Neural progenitor cell (in vitro differentiated cells): ENCODE data around the gene FGFR4. TPM values are rescaled to one million over a fixed set of nuclear protein-coding genes. Genes with fewer than 3 reads are reported as not detected.

Experiments used
- DNase-seq: peaks from one replicate; pipeline ENCODE4 v3.0.0-alpha.2; 2016; ENCODE audit warnings: low spot score
- H2AFZ ChIP-seq: fragments of 200-600 bp; sonication (generic); replicated peaks from 2 replicates; pipeline ENCODE4 v1.6.1; 2016; ENCODE audit warnings: antibody characterized with exemption
- H3F3A ChIP-seq: fragments of 200-600 bp; sonication (generic); 2 replicates; pipeline ENCODE4 v1.6.1; 2016; ENCODE audit warnings: antibody characterized with exemption, low read depth
- H3K27ac ChIP-seq: fragments of 200-600 bp; sonication (generic); 2 replicates; pipeline ENCODE4 v1.5.1; 2016; ENCODE audit warnings: mild to moderate bottlenecking
- H3K27me3 ChIP-seq: fragments of 200-600 bp; sonication (generic); 2 replicates; pipeline ENCODE4 v1.6.1; 2016; ENCODE audit warnings: mild to moderate bottlenecking, moderate library complexity
- H3K36me3 ChIP-seq: fragments of 200-600 bp; sonication (generic); 2 replicates; pipeline ENCODE4 v1.5.1; 2016
- H3K4me1 ChIP-seq: fragments of 200-600 bp; sonication (generic); 2 replicates; pipeline ENCODE4 v1.6.1; 2016; ENCODE audit warnings: mixed run types
- H3K4me2 ChIP-seq: fragments of 200-600 bp; sonication (generic); 2 replicates; pipeline ENCODE4 v1.6.1; 2016
- H3K4me3 ChIP-seq: fragments of 200-600 bp; sonication (generic); 2 replicates; pipeline ENCODE4 v1.5.1; 2016
- H3K79me2 ChIP-seq: fragments of 200-600 bp; sonication (generic); 2 replicates; pipeline ENCODE4 v1.6.1; 2016; ENCODE audit warnings: low read depth
- H3K9ac ChIP-seq: fragments of 200-600 bp; sonication (generic); 2 replicates; pipeline ENCODE4 v1.6.1; 2016
- H3K9me3 ChIP-seq: fragments of 200-600 bp; sonication (generic); 2 replicates; pipeline ENCODE4 v1.5.1; 2016; ENCODE audit warnings: low read depth
- H4K20me1 ChIP-seq: fragments of 200-600 bp; sonication (generic); 2 replicates; pipeline ENCODE4 v1.6.1; 2016; ENCODE audit warnings: low read depth
- H3K27ac Mint-ChIP-seq: 3 replicates; pipeline ENCODE4 v1.8.0; 2021; ENCODE audit warnings: mixed read lengths
- H3K27me3 Mint-ChIP-seq: 2 replicates; pipeline ENCODE4 v1.8.0; 2022; ENCODE audit warnings: low read depth, mild to moderate bottlenecking, inconsistent platforms, moderate library complexity, mixed read lengths; ENCODE audit not compliant: insufficient read depth
- H3K36me3 Mint-ChIP-seq: 3 replicates; pipeline ENCODE4 v1.8.0; 2021; ENCODE audit warnings: mixed read lengths
- H3K4me1 Mint-ChIP-seq: 3 replicates; pipeline ENCODE4 v1.8.0; 2021; ENCODE audit warnings: mixed read lengths
- H3K4me3 Mint-ChIP-seq: 3 replicates; pipeline ENCODE4 v1.8.0; 2021; ENCODE audit warnings: mild to moderate bottlenecking, moderate library complexity, mixed read lengths
- H3K9me3 Mint-ChIP-seq: 3 replicates; pipeline ENCODE4 v1.8.0; 2020; ENCODE audit warnings: mixed read lengths
- CTCF ChIP-seq: fragments of 200-600 bp; sonication (generic); IDR thresholded peaks from 2 replicates; pipeline ENCODE4 v1.5.1; 2017; ENCODE audit warnings: antibody characterized with exemption, mild to moderate bottlenecking
- EZH2 ChIP-seq: fragments of 200-600 bp; sonication (generic); IDR thresholded peaks from 2 replicates; pipeline ENCODE4 v1.6.1; 2017; ENCODE audit warnings: antibody characterized with exemption, mild to moderate bottlenecking, moderate library complexity
- EZH2phosphoT487 ChIP-seq: fragments of 200-600 bp; sonication (generic); IDR thresholded peaks from 2 replicates; pipeline ENCODE4 v1.6.1; 2017; ENCODE audit warnings: antibody characterized with exemption
- total RNA-seq: library from RNA; depleted of rRNA; stranded (reverse); fragments of >200 nt; gene quantifications from 2 replicates; pipeline ENCODE4 v1.2.3, GENCODE V29; 2015; ENCODE audit warnings: low replicate concordance

FGFR4 gene
- total RNA-seq, 1 donor from 2014 or later, result 8.2 TPM

DNA sequence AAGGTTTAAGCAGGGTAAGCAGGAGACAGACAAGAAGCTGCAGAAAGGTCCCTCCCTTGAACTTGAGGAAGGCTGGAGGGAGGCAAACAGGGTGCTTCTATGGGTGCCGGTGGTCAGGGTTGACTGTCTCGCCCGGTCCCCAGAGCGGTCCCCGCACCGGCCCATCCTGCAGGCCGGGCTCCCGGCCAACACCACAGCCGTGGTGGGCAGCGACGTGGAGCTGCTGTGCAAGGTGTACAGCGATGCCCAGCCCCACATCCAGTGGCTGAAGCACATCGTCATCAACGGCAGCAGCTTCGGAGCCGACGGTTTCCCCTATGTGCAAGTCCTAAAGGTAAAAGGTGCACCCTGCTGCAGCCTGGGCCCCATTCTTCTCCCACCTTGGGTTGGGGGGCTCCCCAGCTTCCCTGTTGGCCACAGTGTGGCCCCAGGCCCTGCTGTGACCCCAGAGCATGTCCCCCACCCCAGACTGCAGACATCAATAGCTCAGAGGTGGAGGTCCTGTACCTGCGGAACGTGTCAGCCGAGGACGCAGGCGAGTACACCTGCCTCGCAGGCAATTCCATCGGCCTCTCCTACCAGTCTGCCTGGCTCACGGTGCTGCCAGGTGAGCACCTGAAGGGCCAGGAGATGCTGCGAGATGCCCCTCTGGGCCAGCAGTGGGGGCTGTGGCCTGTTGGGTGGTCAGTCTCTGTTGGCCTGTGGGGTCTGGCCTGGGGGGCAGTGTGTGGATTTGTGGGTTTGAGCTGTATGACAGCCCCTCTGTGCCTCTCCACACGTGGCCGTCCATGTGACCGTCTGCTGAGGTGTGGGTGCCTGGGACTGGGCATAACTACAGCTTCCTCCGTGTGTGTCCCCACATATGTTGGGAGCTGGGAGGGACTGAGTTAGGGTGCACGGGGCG, 5.7 kb downstream of the FGFR4 start:
- Histone ChIP-seq H3K4me3 (no peak overlapping the region), H2AFZ (no peak overlapping the region), H3K4me2 (no peak overlapping the region), H3K27ac (no peak overlapping the region), H3K27me3 (peaks cover 3% of the 10 kb centered on the region), H3K9ac (no peak overlapping the region), H3K79me2 (no peaks in the 10 kb centered on the region), H4K20me1 (no peaks in the 10 kb centered on the region), H3K4me1 (peaks cover 10% of the 10 kb centered on the region), H3K36me3 (no peaks in the 10 kb centered on the region), H3F3A (peaks cover 2% of the 10 kb centered on the region), H3K9me3 (no peaks in the 10 kb centered on the region)
- Mint-ChIP-seq H3K4me3 (no peak overlapping the region), H3K27ac (no peak overlapping the region), H3K36me3 (no peaks in the 10 kb centered on the region), H3K9me3 (no peaks in the 10 kb centered on the region), H3K27me3 (peaks cover 16% of the 10 kb centered on the region), H3K4me1 (peaks cover 26% of the 10 kb centered on the region)
- no peak for DNase-seq
- TF ChIP-seq EZH2phosphoT487 (no peak), CTCF (no peak), EZH2 (no peak)

GRCh38 chr5:177093082-177093712, 6.5 kb downstream of the FGFR4 start:
- H3K36me3 Mint-ChIP-seq, result no peaks in the 10 kb centered on the region
- no peak overlapping the region for H3K27ac Mint-ChIP-seq
- no peaks in the 10 kb centered on the region for H3F3A ChIP-seq
- H3K4me2 ChIP-seq, result no peak overlapping the region
- H3K27ac ChIP-seq, result no peak overlapping the region
- H3K4me3 ChIP-seq, result no peak overlapping the region
- no peak overlapping the region for H2AFZ ChIP-seq
- H3K27me3 ChIP-seq, result no peaks in the 10 kb centered on the region
- no peak overlapping the region for H3K9ac ChIP-seq
- H3K4me3 Mint-ChIP-seq, result no peak overlapping the region
- H3K4me1 Mint-ChIP-seq, result peaks cover 23% of the 10 kb centered on the region
- H3K9me3 Mint-ChIP-seq, result no peaks in the 10 kb centered on the region
- H3K9me3 ChIP-seq, result no peaks in the 10 kb centered on the region
- H3K27me3 Mint-ChIP-seq, result peaks cover 12% of the 10 kb centered on the region
- TF ChIP-seq CTCF, result no peak
- TF ChIP-seq EZH2phosphoT487, result no peak
- no peak for TF ChIP-seq EZH2
- DNase-seq, result no peak
- no peaks in the 10 kb centered on the region for H3K36me3 ChIP-seq
- peaks cover 10% of the 10 kb centered on the region for H3K4me1 ChIP-seq
- H4K20me1 ChIP-seq, result no peaks in the 10 kb centered on the region
- H3K79me2 ChIP-seq, result no peaks in the 10 kb centered on the region

DNA sequence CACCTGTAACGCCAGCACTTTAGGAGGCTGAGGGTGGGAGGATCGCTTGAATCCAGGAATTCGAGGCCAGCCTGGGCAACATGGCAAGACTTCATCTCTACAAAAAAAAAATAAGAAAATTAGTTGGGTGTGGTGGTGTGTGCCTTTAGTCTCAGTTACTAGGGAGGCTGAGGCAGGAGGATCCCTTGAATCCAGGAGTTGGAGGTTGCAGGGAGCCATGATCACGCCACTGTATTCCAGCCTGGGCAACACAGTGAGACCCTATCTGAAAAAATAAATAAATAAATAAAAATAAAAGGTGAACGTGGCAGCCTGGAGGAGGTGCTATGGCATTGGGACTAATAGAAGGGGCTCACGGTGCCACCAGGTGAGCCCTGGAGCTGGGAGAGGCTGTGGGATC, 7.1 kb downstream of the FGFR4 start:
- Histone ChIP-seq H3K9ac (no peak overlapping the region), H4K20me1 (no peaks in the 10 kb centered on the region), H3K79me2 (no peaks in the 10 kb centered on the region), H3K27ac (no peak overlapping the region), H3K4me2 (no peak overlapping the region), H2AFZ (no peak overlapping the region), H3K4me1 (peaks cover 14% of the 10 kb centered on the region), H3F3A (no peaks in the 10 kb centered on the region), H3K4me3 (no peak overlapping the region), H3K9me3 (no peaks in the 10 kb centered on the region), H3K36me3 (no peaks in the 10 kb centered on the region), H3K27me3 (no peaks in the 10 kb centered on the region)
- no peak for DNase-seq
- Mint-ChIP-seq H3K9me3 (no peaks in the 10 kb centered on the region), H3K27ac (no peak overlapping the region), H3K27me3 (peaks cover 8% of the 10 kb centered on the region), H3K4me1 (peaks cover 24% of the 10 kb centered on the region), H3K4me3 (no peak overlapping the region), H3K36me3 (no peaks in the 10 kb centered on the region)
- TF ChIP-seq CTCF, result no peak
- no peak for TF ChIP-seq EZH2
- no peak for TF ChIP-seq EZH2phosphoT487
